Smooth muscle cell (in vitro differentiated cells): ENCODE data around the gene PLXNA4. TPM values are rescaled to one million over a fixed set of nuclear protein-coding genes. Genes with fewer than 3 reads are reported as not detected.

ENCODE experiments used
- DNase-seq: peaks from one replicate; lab custom pipeline; 2025; ENCODE audit not compliant: unreplicated experiment; lab: John Stamatoyannopoulos, UW
- H2AFZ ChIP-seq: fragments of 200-600 bp; sonication (generic); 2 replicates; pipeline ENCODE4 v1.6.0; 2016; ENCODE audit warnings: antibody characterized with exemption, low read depth, mild to moderate bottlenecking
- H3F3A ChIP-seq: fragments of 200-600 bp; sonication (generic); 2 replicates; pipeline ENCODE4 v1.6.0; 2017; ENCODE audit warnings: antibody characterized with exemption, low read depth
- H3K27ac ChIP-seq: fragments of 200-600 bp; sonication (generic); 2 replicates; pipeline ENCODE4 v1.5.1; 2016; ENCODE audit warnings: low read depth, mild to moderate bottlenecking
- H3K27me3 ChIP-seq: fragments of 200-600 bp; sonication (generic); 2 replicates; pipeline ENCODE4 v1.6.1; 2016; ENCODE audit warnings: low read depth, mild to moderate bottlenecking
- H3K36me3 ChIP-seq: fragments of 200-600 bp; sonication (generic); 2 replicates; pipeline ENCODE4 v1.5.1; 2016; ENCODE audit warnings: low read depth
- H3K4me1 ChIP-seq: fragments of 200-600 bp; sonication (generic); 2 replicates; pipeline ENCODE4 v1.5.1; 2016; ENCODE audit warnings: low read depth
- H3K4me2 ChIP-seq: fragments of 200-600 bp; sonication (generic); 2 replicates; pipeline ENCODE4 v1.6.0; 2016; ENCODE audit warnings: mild to moderate bottlenecking
- H3K4me3 ChIP-seq: fragments of 200-600 bp; sonication (generic); 2 replicates; pipeline ENCODE4 v1.5.1; 2016; ENCODE audit warnings: mild to moderate bottlenecking
- H3K79me2 ChIP-seq: fragments of 200-600 bp; sonication (generic); 2 replicates; pipeline ENCODE4 v1.6.0; 2016; ENCODE audit warnings: low read depth, mild to moderate bottlenecking
- H3K9ac ChIP-seq: fragments of 200-600 bp; sonication (generic); 2 replicates; pipeline ENCODE4 v1.6.0; 2016; ENCODE audit warnings: low read depth
- H3K9me3 ChIP-seq: fragments of 200-600 bp; sonication (generic); replicated peaks from 2 replicates; pipeline ENCODE4 v1.5.1; 2016; ENCODE audit warnings: low read depth
- H4K20me1 ChIP-seq: fragments of 200-600 bp; sonication (generic); 2 replicates; pipeline ENCODE4 v1.6.0; 2016; ENCODE audit warnings: low read depth
- CTCF ChIP-seq: fragments of 200-600 bp; sonication (generic); IDR thresholded peaks from 2 replicates; pipeline ENCODE4 v1.5.1; 2017; ENCODE audit warnings: borderline replicate concordance, mild to moderate bottlenecking, antibody characterized with exemption; ENCODE audit not compliant: insufficient read depth, poor library complexity, severe bottlenecking
- WGBS: methylation state at CpG from one replicate; pipeline ENCODE4 v1.1.7; 2016; ENCODE audit warnings: low lambda C conversion rate; 5-methylcytosine and 5-hydroxymethylcytosine counted together
- polyA plus RNA-seq: library from polyadenylated mRNA; unstranded; fragments of >200 nt; fragmentation: Nextera tagmentation; extraction: Ambion mirVana; gene quantifications from 2 replicates; pipeline ENCODE4 v1.2.1, GENCODE V29; 2016
- total RNA-seq: library from RNA; depleted of rRNA; stranded (reverse); fragments of >200 nt; gene quantifications from 2 replicates; pipeline ENCODE4 v1.2.3, GENCODE V29; 2014

PLXNA4 gene
- total and polyA plus RNA-seq, 2 experiments from 2014 or later: 8.5 to 9.9 TPM

DNA sequence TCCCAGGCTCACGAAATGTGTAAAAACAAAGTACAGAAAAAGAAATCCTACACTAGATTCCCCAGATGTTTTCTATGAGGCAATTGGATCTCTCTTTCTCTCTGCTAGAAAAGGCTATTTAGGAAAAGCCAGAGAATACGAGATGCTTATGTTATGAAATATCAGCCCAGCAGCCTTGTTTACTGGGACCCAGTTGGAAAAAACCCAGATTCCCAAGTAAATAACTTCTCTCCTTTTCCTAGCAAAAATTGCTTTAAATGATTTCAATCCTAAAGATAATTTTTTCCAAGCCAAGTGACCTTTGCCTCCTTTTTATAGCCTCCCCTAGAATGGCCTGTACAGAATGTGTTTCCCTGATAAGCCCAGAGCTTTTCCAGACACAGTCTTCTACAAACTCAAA lies 199.3 kb downstream of the PLXNA4 start:
- Histone ChIP-seq H3K9ac (no peak overlapping the region), H3K36me3 (no peaks in the 10 kb centered on the region), H3F3A (no peaks in the 10 kb centered on the region), H3K79me2 (no peaks in the 10 kb centered on the region), H3K27ac (no peak overlapping the region), H3K4me3 (no peak overlapping the region), H3K27me3 (no peaks in the 10 kb centered on the region), H4K20me1 (no peaks in the 10 kb centered on the region), H3K4me2 (no peak overlapping the region), H3K9me3 (no peaks in the 10 kb centered on the region), H2AFZ (no peak overlapping the region), H3K4me1 (peaks cover 12% of the 10 kb centered on the region)
- no peak for TF ChIP-seq CTCF
- 27% methylated on average over 2 of the region's 2 CpGs for WGBS
- no peak for DNase-seq

DNA sequence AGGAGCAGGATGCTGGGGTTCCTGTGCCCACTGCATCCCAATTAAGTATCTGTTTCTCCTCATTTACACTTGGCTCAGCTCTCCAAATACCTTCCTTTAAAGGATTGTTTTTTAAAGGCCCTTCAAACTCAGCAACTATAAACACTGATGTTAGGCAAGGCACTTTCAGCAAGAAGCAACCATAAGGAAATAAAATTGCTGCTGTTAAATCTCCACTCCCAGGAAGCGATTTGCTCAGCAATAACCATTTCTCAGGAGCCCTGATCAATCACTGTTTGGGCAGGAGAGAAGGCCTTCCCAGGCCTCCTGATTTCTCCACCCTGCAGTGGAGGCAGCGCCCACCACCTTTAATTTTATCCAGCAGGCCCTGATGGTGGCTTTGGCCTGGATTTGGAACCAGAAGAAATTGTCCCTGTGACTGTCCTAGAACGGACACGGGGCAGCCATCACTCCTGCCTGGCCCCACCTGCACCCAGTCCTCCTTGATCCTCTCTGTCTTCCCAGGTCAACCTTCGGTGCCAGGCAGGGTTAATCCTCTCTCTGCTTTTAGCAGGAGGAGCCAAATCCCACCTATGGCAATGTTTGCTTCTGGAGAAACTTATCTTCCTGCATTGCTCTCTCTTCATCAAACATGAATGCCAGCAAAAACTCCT lies 199.8 kb downstream of the PLXNA4 start:
- H2AFZ ChIP-seq: no peak overlapping the region
- no peak overlapping the region for H3K4me2 ChIP-seq
- H3K79me2 ChIP-seq: no peaks in the 10 kb centered on the region
- no peaks in the 10 kb centered on the region for H3K9me3 ChIP-seq
- H4K20me1 ChIP-seq: no peaks in the 10 kb centered on the region
- DNase-seq: no peak
- peaks cover 9% of the 10 kb centered on the region for H3K4me1 ChIP-seq
- H3F3A ChIP-seq: no peaks in the 10 kb centered on the region
- 73% methylated on average over 5 of the region's 5 CpGs for WGBS
- TF ChIP-seq CTCF: no peak
- no peak overlapping the region for H3K9ac ChIP-seq
- H3K4me3 ChIP-seq: no peak overlapping the region
- H3K27me3 ChIP-seq: no peaks in the 10 kb centered on the region
- no peak overlapping the region for H3K27ac ChIP-seq
- H3K36me3 ChIP-seq: no peaks in the 10 kb centered on the region

DNA sequence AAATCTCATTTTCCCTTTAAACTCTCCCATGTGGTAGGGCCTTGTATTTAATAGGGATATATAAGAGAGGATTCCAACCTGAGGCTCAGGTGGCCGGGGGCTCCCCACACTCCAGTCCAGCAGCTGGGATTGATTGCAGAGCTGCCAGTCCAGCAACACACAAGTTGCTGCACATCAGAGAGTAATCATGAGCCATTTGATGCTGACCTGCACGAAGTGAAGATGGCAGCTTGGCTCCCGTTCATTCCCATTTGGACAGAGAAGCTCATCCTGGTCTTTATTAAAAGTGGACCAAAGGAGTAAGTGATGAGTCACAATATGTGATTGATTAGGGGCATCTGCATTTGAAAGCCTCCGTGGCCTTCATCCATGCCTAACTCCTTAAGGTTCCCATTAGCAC lies 202.4 kb downstream of the PLXNA4 start:
- Histone ChIP-seq H3K79me2 (no peaks in the 10 kb centered on the region), H3F3A (no peaks in the 10 kb centered on the region), H3K9me3 (no peaks in the 10 kb centered on the region), H2AFZ (no peak overlapping the region), H4K20me1 (no peaks in the 10 kb centered on the region), H3K4me2 (no peak overlapping the region), H3K4me3 (no peak overlapping the region), H3K36me3 (no peaks in the 10 kb centered on the region), H3K27ac (no peak overlapping the region), H3K27me3 (no peaks in the 10 kb centered on the region), H3K4me1 (no peaks in the 10 kb centered on the region), H3K9ac (no peak overlapping the region)
- TF ChIP-seq CTCF: no peak
- 71% methylated on average over 4 of the region's 4 CpGs for WGBS
- DNase-seq: no peak

DNA sequence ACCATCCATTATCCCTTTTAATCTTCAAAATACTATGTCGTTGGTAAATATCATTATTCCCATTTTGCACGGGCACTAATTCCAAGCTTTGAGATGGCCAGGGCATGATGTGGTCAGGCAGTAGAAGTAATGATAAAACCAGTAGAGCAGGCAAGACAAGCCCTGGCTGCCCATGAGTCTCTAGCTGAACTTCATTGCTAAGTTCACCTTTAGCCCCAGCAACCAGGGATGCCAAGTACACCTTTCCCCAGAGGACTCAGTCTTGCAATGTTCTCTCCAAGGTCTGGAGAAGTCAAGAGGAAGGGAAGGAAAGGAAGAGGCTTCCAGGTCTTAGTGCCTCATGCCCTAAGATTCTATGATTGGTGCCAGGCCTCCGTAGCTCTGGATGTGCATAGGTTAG lies 203.2 kb downstream of the PLXNA4 start:
- Histone ChIP-seq H3K9ac (no peak overlapping the region), H3K79me2 (no peaks in the 10 kb centered on the region), H3K27ac (no peak overlapping the region), H3K4me3 (no peak overlapping the region), H3K9me3 (no peaks in the 10 kb centered on the region), H3F3A (no peaks in the 10 kb centered on the region), H3K27me3 (no peaks in the 10 kb centered on the region), H3K36me3 (no peaks in the 10 kb centered on the region), H2AFZ (no peak overlapping the region), H3K4me1 (no peaks in the 10 kb centered on the region), H3K4me2 (no peak overlapping the region), H4K20me1 (no peaks in the 10 kb centered on the region)
- no peak for TF ChIP-seq CTCF
- WGBS: 95% methylated on average over 3 of the region's 3 CpGs
- no peak for DNase-seq
